AG10803 (cell line): Measurements from ENCODE around the gene LASP1.
"Not testable (repeated sequence)": the region's sequence is repeated elsewhere in the genome, so short reads cannot be mapped to it uniquely, and the experiment has no call there.

Source experiments
- DNase-seq: peaks from one replicate; pipeline ENCODE4 v3.0.0; 2010; ENCODE audit warnings: low read depth
- H3K4me3 ChIP-seq: 2 replicates; pipeline ENCODE4 v1.5.1; 2011; ENCODE audit warnings: mild to moderate bottlenecking, low read length, control low read depth
- CTCF ChIP-seq: conservative IDR thresholded peaks from 2 replicates; pipeline ENCODE4 v1.5.1; 2011; ENCODE audit warnings: mild to moderate bottlenecking, low read length, control low read depth, inconsistent platforms

Gene LASP1

GRCh38 chr17:38850374-38850773 is 19.5 kb upstream of the LASP1 start:
- no peak overlapping the region for H3K4me3 ChIP-seq
- DNase-seq, result no peak
- no peak for TF ChIP-seq CTCF

- no peak for DNase-seq
- peak overlapping the region; percentile 96 for H3K4me3 ChIP-seq
- TF ChIP-seq CTCF, result no peak
Measured at GRCh38 chr17:38851434-38851833, 18.4 kb upstream of the LASP1 start.

- DNase-seq, result no peak
- TF ChIP-seq CTCF, result no peak
- H3K4me3 ChIP-seq, result peak overlapping the region; percentile 96
Measured at GRCh38 chr17:38852771-38853291, 17.0 kb upstream of the LASP1 start.

GRCh38 chr17:38853292-38854219 is 16.3 kb upstream of the LASP1 start, which contains the start of gene RPL23:
RPL23 (minus strand) TSS chr17:38853721; CDS start chr17:38853710, 11 bp downstream.
- H3K4me3 ChIP-seq, result peak within 1 kb of the TSS; percentile 96
- TF ChIP-seq CTCF, result no peak
- peak; percentile 96 for DNase-seq

GRCh38 chr17:38855101-38855714 is 14.7 kb upstream of the LASP1 start:
- H3K4me3 ChIP-seq, result not testable (repeated sequence)
- DNase-seq, result peak; percentile 89

- no peak for DNase-seq
- TF ChIP-seq CTCF, result no peak
Measured at GRCh38 chr17:38857271-38857670, 12.6 kb upstream of the LASP1 start.

GRCh38 chr17:38861399-38861843 is 8.4 kb upstream of the LASP1 start:
- H3K4me3 ChIP-seq, result no peak overlapping the region
- TF ChIP-seq CTCF, result no peak
- DNase-seq, result no peak

More at GRCh38 chr17:38857271-38857670, 12.6 kb upstream of the LASP1 start:
- H3K4me3 ChIP-seq, result no peak overlapping the region
